HG02642 (cell line): ENCODE measurements around the gene NAALADL2.

ENCODE experiments used
- ATAC-seq: cut with Tn5 transposase; IDR thresholded peaks from one replicate; pipeline ENCODE4 v1.9.1; 2021; ENCODE audit warnings: mild to moderate bottlenecking; ENCODE audit not compliant: unreplicated experiment, poor library complexity

Gene NAALADL2

GRCh38 chr3:175695251-175695650 is 836.1 kb downstream of the NAALADL2 start:
- no peak for ATAC-seq

- ATAC-seq: no peak
Observed at GRCh38 chr3:175702956-175703355, 843.8 kb downstream of the NAALADL2 start.

GRCh38 chr3:175704366-175705055 is 845.4 kb downstream of the NAALADL2 start:
- no peak for ATAC-seq

GRCh38 chr3:175713268-175713667 is 854.1 kb downstream of the NAALADL2 start:
- no peak for ATAC-seq

- no peak for ATAC-seq
Observed at GRCh38 chr3:175716446-175716845, 857.3 kb downstream of the NAALADL2 start.

- no peak for ATAC-seq
Observed at GRCh38 chr3:175726228-175726627, 867.1 kb downstream of the NAALADL2 start.

- no peak for ATAC-seq
Observed at GRCh38 chr3:175728566-175728965, 869.4 kb downstream of the NAALADL2 start.

- no peak for ATAC-seq
Observed at GRCh38 chr3:175729466-175729865, 870.3 kb downstream of the NAALADL2 start.

GRCh38 chr3:175731543-175731942 is 872.4 kb downstream of the NAALADL2 start:
- ATAC-seq: no peak

GRCh38 chr3:175732017-175732416 is 872.9 kb downstream of the NAALADL2 start:
- no peak for ATAC-seq

- ATAC-seq: no peak
Observed at GRCh38 chr3:175735866-175736265, 876.7 kb downstream of the NAALADL2 start.

GRCh38 chr3:175737646-175738572 is 878.8 kb downstream of the NAALADL2 start:
- ATAC-seq: no peak

GRCh38 chr3:175741951-175742350 is 882.8 kb downstream of the NAALADL2 start:
- ATAC-seq: no peak

- ATAC-seq: no peak
Observed at GRCh38 chr3:175743733-175744400, 884.7 kb downstream of the NAALADL2 start.

GRCh38 chr3:175746308-175746707 is 887.2 kb downstream of the NAALADL2 start:
- ATAC-seq: no peak

- no peak for ATAC-seq
Observed at GRCh38 chr3:175748087-175748730, 889.1 kb downstream of the NAALADL2 start.

GRCh38 chr3:175749981-175750380 is 890.8 kb downstream of the NAALADL2 start:
- no peak for ATAC-seq

GRCh38 chr3:175751089-175751488 is 892.0 kb downstream of the NAALADL2 start:
- no peak for ATAC-seq

GRCh38 chr3:175763948-175764347 is 904.8 kb downstream of the NAALADL2 start:
- no peak for ATAC-seq

GRCh38 chr3:175764722-175765121 is 905.6 kb downstream of the NAALADL2 start:
- no peak for ATAC-seq
